Dendritic cell treated with granulocyte-macrophage colony-stimulating factor and Interleukin-4, amounts not matched to agents 40 ng/mL and 50 ng/mL, for 4 days (primary cell): ENCODE results near the gene SMAGP.
A peak's percentile ranks its signal among the peaks of the same experiment; 100 is the strongest.
"Not testable (repeated sequence)": the region's sequence is repeated elsewhere in the genome, so short reads cannot be mapped to it uniquely, and the experiment has no call there.

Experiments used
- H3K27ac Mint-ChIP-seq: one replicate; pipeline ENCODE4 v1.8.0; 2022; ENCODE audit warnings: mild to moderate bottlenecking, mixed read lengths
- H3K27me3 Mint-ChIP-seq: one replicate; pipeline ENCODE4 v1.8.0; 2022; ENCODE audit warnings: mild to moderate bottlenecking, mixed read lengths
- H3K36me3 Mint-ChIP-seq: one replicate; pipeline ENCODE4 v1.8.0; 2022; ENCODE audit warnings: low read depth, mixed read lengths
- H3K4me1 Mint-ChIP-seq: one replicate; pipeline ENCODE4 v1.8.0; 2022; ENCODE audit warnings: low read depth, mixed read lengths
- H3K4me3 Mint-ChIP-seq: one replicate; pipeline ENCODE4 v1.8.0; 2022; ENCODE audit warnings: mild to moderate bottlenecking, moderate library complexity, mixed read lengths
- H3K9me3 Mint-ChIP-seq: one replicate; pipeline ENCODE4 v1.8.0; 2022; ENCODE audit warnings: mixed read lengths
- intact Hi-C: fragments of 100-400 bp; cut with micrococcal nuclease; formaldehyde crosslinking; loops from one replicate; pipeline ENCODE4 v1.15.0; 2022

SMAGP gene

GRCh38 chr12:51270067-51270950, at the start of gene SMAGP:
SMAGP (minus strand) TSS chr12:51270415; CDS start chr12:51269278, 1,137 bp downstream.
- H3K36me3 Mint-ChIP-seq, result no peaks in the 10 kb centered on the region
- intact Hi-C loops, result no loop called here
- H3K4me1 Mint-ChIP-seq, result peaks cover 20% of the 10 kb centered on the region
- peak within 1 kb of the TSS; percentile 81 for H3K4me3 Mint-ChIP-seq
- H3K27ac Mint-ChIP-seq, result peak within 1 kb of the TSS; percentile 74
- H3K27me3 Mint-ChIP-seq, result peaks cover 45% of the 10 kb centered on the region
- H3K9me3 Mint-ChIP-seq, result no peaks in the 10 kb centered on the region

- Mint-ChIP-seq H3K27me3 (no peaks in the 10 kb centered on the region), H3K27ac (peak overlapping the region; percentile 10), H3K4me1 (peaks cover 64% of the 10 kb centered on the region), H3K36me3 (peaks cover 87% of the 10 kb centered on the region), H3K9me3 (no peaks in the 10 kb centered on the region), H3K4me3 (no peak overlapping the region)
- intact Hi-C loops, result no loop called here
Observed at GRCh38 chr12:51318846-51319599, 48.8 kb upstream of the SMAGP start.

- H3K4me3 Mint-ChIP-seq, intact Hi-C loops, H3K9me3 Mint-ChIP-seq, H3K27me3 Mint-ChIP-seq: not testable (repeated sequence)
- peaks cover 57% of the 10 kb centered on the region for H3K4me1 Mint-ChIP-seq
- H3K27ac Mint-ChIP-seq, result peak overlapping the region; percentile 10
- peaks cover 88% of the 10 kb centered on the region for H3K36me3 Mint-ChIP-seq
Observed at GRCh38 chr12:51318057-51318806, 48.0 kb upstream of the SMAGP start.

GRCh38 chr12:51311389-51311788, 41.2 kb upstream of the SMAGP start:
- H3K36me3 Mint-ChIP-seq, result peaks cover 96% of the 10 kb centered on the region

GRCh38 chr12:51307655-51308593, 37.7 kb upstream of the SMAGP start:
- peaks cover 29% of the 10 kb centered on the region for H3K4me1 Mint-ChIP-seq
- H3K36me3 Mint-ChIP-seq, result peaks cover 88% of the 10 kb centered on the region

More at GRCh38 chr12:51311389-51311788, 41.2 kb upstream of the SMAGP start:
- Mint-ChIP-seq H3K9me3 (no peaks in the 10 kb centered on the region), H3K4me3 (no peak overlapping the region), H3K27ac (no peak overlapping the region), H3K27me3 (no peaks in the 10 kb centered on the region), H3K4me1 (peaks cover 30% of the 10 kb centered on the region)
- intact Hi-C loops, result no loop called here

GRCh38 chr12:51306507-51306906, 36.3 kb upstream of the SMAGP start:
- Mint-ChIP-seq H3K27ac (peak overlapping the region; percentile 73), H3K4me3 (no peak overlapping the region), H3K9me3 (no peaks in the 10 kb centered on the region), H3K4me1 (peaks cover 29% of the 10 kb centered on the region), H3K36me3 (peaks cover 88% of the 10 kb centered on the region), H3K27me3 (no peaks in the 10 kb centered on the region)
- intact Hi-C loops, result loop anchor here (5.0 kb wide), 1 partner anchor 36 kb away; no protein-coding TSS in a partner anchor

More at GRCh38 chr12:51307655-51308593, 37.7 kb upstream of the SMAGP start:
- H3K27me3 Mint-ChIP-seq, result no peaks in the 10 kb centered on the region
- H3K9me3 Mint-ChIP-seq, result no peaks in the 10 kb centered on the region
- intact Hi-C loops, result loop anchor here (5.0 kb wide), 1 partner anchor 34 kb away; no protein-coding TSS in a partner anchor
- H3K27ac Mint-ChIP-seq, result peak overlapping the region; percentile 69
- H3K4me3 Mint-ChIP-seq, result no peak overlapping the region

- H3K4me1 Mint-ChIP-seq, H3K27ac Mint-ChIP-seq, H3K4me3 Mint-ChIP-seq, H3K27me3 Mint-ChIP-seq, intact Hi-C loops, H3K9me3 Mint-ChIP-seq: not testable (repeated sequence)
- H3K36me3 Mint-ChIP-seq, result peaks cover 92% of the 10 kb centered on the region
Observed at GRCh38 chr12:51300768-51301167, 30.6 kb upstream of the SMAGP start.

- no peaks in the 10 kb centered on the region for H3K9me3 Mint-ChIP-seq
- peaks cover 88% of the 10 kb centered on the region for H3K36me3 Mint-ChIP-seq
- intact Hi-C loops, result no loop called here
- no peak overlapping the region for H3K4me3 Mint-ChIP-seq
- no peak overlapping the region for H3K27ac Mint-ChIP-seq
- H3K27me3 Mint-ChIP-seq, result no peaks in the 10 kb centered on the region
- peaks cover 9% of the 10 kb centered on the region for H3K4me1 Mint-ChIP-seq
Observed at GRCh38 chr12:51295651-51296050, 25.4 kb upstream of the SMAGP start.

GRCh38 chr12:51294097-51294496, 23.9 kb upstream of the SMAGP start:
- H3K9me3 Mint-ChIP-seq, H3K4me3 Mint-ChIP-seq, H3K4me1 Mint-ChIP-seq, H3K27me3 Mint-ChIP-seq, H3K27ac Mint-ChIP-seq: not testable (repeated sequence)
- intact Hi-C loops, result loop anchor here (5.0 kb wide), 1 partner anchor 33 kb away; no protein-coding TSS in a partner anchor
- peaks cover 88% of the 10 kb centered on the region for H3K36me3 Mint-ChIP-seq

GRCh38 chr12:51293696-51294095, 23.5 kb upstream of the SMAGP start:
- H3K9me3 Mint-ChIP-seq, result no peaks in the 10 kb centered on the region
- no peaks in the 10 kb centered on the region for H3K27me3 Mint-ChIP-seq
- H3K4me3 Mint-ChIP-seq, result no peak overlapping the region
- intact Hi-C loops, result loop anchor here (2.0 to 5.0 kb wide), 2 partner anchors 25 to 34 kb away; no protein-coding TSS in a partner anchor
- H3K36me3 Mint-ChIP-seq, result peaks cover 88% of the 10 kb centered on the region
- H3K27ac Mint-ChIP-seq, result no peak overlapping the region
- peaks cover 9% of the 10 kb centered on the region for H3K4me1 Mint-ChIP-seq

- intact Hi-C loops, result loop anchor here (2.0 to 5.0 kb wide), 2 partner anchors 23 to 35 kb away; no protein-coding TSS in a partner anchor
- Mint-ChIP-seq H3K4me3 (peak overlapping the region; percentile 55), H3K36me3 (peaks cover 88% of the 10 kb centered on the region), H3K27ac (peak overlapping the region; percentile 82)
- not testable (repeated sequence) for H3K27me3 Mint-ChIP-seq, H3K9me3 Mint-ChIP-seq, H3K4me1 Mint-ChIP-seq
Observed at GRCh38 chr12:51291603-51292513, 21.6 kb upstream of the SMAGP start.

GRCh38 chr12:51285843-51286242, 15.6 kb upstream of the SMAGP start:
- H3K9me3 Mint-ChIP-seq, result no peaks in the 10 kb centered on the region
- no peaks in the 10 kb centered on the region for H3K4me1 Mint-ChIP-seq
- peaks cover 89% of the 10 kb centered on the region for H3K36me3 Mint-ChIP-seq
- no peak overlapping the region for H3K27ac Mint-ChIP-seq
- no peaks in the 10 kb centered on the region for H3K27me3 Mint-ChIP-seq
- intact Hi-C loops, result no loop called here
- H3K4me3 Mint-ChIP-seq, result no peak overlapping the region
